Large intestine (tissue), 3 donors: ENCODE measurements around the gene SFSWAP. TPM values are rescaled to one million over a fixed set of nuclear protein-coding genes. Genes with fewer than 3 reads are reported as not detected.

Experiments used
- DNase-seq, 2 donors: peaks; one replicate each; pipeline versions ENCODE4 v3.0.0 to v3.0.0-alpha.2; 2013
- H3K27ac ChIP-seq: one replicate; pipeline ENCODE4 v1.5.1; 2013; ENCODE audit warnings: low read length
- H3K27me3 ChIP-seq: 2 replicates; pipeline ENCODE4 v1.6.1; 2013; ENCODE audit warnings: low read length; ENCODE audit not compliant: control insufficient read depth, insufficient read depth
- H3K36me3 ChIP-seq: 2 replicates; pipeline ENCODE4 v1.6.1; 2013; ENCODE audit warnings: low read length; ENCODE audit not compliant: control insufficient read depth, insufficient read depth
- H3K4me1 ChIP-seq: one replicate; pipeline ENCODE4 v1.6.1; 2013; ENCODE audit warnings: low read length; ENCODE audit not compliant: control insufficient read depth, insufficient read depth
- H3K4me3 ChIP-seq: one replicate; pipeline ENCODE4 v1.5.1; 2013; ENCODE audit warnings: low read length
- H3K9me3 ChIP-seq: one replicate; pipeline ENCODE4 v1.6.1; 2013; ENCODE audit warnings: mild to moderate bottlenecking, low read depth, low read length, moderate library complexity; ENCODE audit not compliant: control insufficient read depth
- whole genome bisulfite sequencing: methylation state at CpG from one replicate; pipeline ENCODE4 v1.1.5; 2013; ENCODE audit warnings: low lambda C conversion rate; ENCODE audit not compliant: insufficient coverage; 5-methylcytosine and 5-hydroxymethylcytosine counted together
- polyA plus RNA-seq: library from polyadenylated mRNA; unstranded; fragments of 120-200 nt; gene quantifications from one replicate; pipeline ENCODE4 v1.2.1, GENCODE V29; 2013

Gene SFSWAP
- polyA plus RNA-seq, 1 donor: 37.2 TPM

DNA sequence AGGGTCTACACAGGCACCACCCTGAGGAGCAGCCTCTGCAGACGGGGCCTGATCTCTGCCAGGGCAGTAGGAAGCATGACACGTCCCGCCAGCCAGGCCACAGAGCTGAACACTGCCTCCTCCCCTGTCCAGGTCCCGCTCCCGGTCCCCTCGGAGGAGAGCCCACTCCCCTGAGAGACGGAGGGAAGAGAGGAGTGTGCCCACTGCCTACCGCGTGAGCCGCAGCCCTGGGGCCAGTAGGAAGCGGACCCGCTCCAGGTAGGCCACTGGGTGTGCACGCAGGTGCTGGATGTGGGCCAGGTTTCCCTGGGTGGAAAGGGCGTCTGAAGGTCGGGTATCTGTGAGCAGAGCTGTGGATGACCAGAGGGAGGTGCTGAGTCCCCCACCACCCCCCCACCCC, 75.4 kb downstream of the SFSWAP start:
- WGBS: no CpG with 5 or more reads among the region's 15 CpGs
- H3K9me3 ChIP-seq: no peaks in the 10 kb centered on the region
- H3K27me3 ChIP-seq: no peaks in the 10 kb centered on the region
- H3K4me1 ChIP-seq: no peaks in the 10 kb centered on the region
- H3K36me3 ChIP-seq: peaks cover 72% of the 10 kb centered on the region
- H3K27ac ChIP-seq: no peak overlapping the region
- DNase-seq: no peak
- no peak overlapping the region for H3K4me3 ChIP-seq

DNA sequence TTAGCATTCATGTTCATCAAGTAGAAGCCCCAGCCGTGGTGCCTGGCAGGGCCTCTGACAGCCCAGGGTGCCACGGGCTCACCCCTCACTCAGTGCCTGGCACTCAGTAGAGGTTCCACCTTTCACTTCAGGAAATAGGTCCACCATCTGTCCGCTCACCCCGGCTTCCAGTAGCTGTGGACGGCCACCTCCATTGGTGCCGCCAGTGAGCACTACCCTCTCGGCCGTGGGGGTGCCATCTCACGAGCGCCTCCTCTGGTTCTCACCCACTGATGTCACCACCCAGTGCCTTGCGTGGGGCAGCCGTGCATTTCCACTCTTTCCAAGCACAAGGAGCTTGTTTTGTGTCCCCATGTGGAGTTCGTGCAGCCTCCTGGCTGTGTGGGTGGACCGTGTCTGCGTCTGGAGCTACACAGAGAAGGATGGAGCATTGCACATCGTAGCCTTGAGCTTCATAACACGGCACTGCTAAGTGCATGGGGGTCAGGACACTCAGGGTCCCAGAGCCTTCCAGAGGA, 76.3 kb downstream of the SFSWAP start:
- Histone ChIP-seq H3K4me3 (no peak overlapping the region), H3K27me3 (no peaks in the 10 kb centered on the region), H3K9me3 (no peaks in the 10 kb centered on the region), H3K36me3 (peaks cover 70% of the 10 kb centered on the region), H3K27ac (no peak overlapping the region), H3K4me1 (no peaks in the 10 kb centered on the region)
- no CpG with 5 or more reads among the region's 17 CpGs for WGBS
- no peak for DNase-seq

DNA sequence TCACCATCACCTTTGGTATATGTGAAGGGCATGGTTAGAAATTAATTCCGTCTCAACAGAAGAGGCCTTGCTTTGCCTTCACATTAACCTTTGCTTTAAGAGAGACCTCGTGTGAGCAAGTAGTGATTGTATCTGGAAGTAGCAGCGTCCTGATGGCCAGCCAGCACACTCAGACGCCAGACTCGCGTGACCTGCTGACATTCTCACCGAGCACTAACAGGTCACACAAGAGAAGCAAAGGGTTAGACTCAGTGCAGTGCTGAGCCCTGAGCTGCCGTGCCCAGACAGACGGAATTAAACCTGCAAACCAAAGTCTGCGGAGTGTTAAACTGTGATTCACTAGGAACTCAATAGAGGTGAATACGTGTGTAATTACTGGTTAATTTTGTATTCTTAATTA, 77.2 kb downstream of the SFSWAP start:
- H3K9me3 ChIP-seq: no peaks in the 10 kb centered on the region
- no peak for DNase-seq
- 100% methylated on average over 1 of the region's 11 CpGs for WGBS
- H3K27ac ChIP-seq: no peak overlapping the region
- no peaks in the 10 kb centered on the region for H3K27me3 ChIP-seq
- H3K4me3 ChIP-seq: no peak overlapping the region
- no peaks in the 10 kb centered on the region for H3K4me1 ChIP-seq
- peaks cover 66% of the 10 kb centered on the region for H3K36me3 ChIP-seq

DNA sequence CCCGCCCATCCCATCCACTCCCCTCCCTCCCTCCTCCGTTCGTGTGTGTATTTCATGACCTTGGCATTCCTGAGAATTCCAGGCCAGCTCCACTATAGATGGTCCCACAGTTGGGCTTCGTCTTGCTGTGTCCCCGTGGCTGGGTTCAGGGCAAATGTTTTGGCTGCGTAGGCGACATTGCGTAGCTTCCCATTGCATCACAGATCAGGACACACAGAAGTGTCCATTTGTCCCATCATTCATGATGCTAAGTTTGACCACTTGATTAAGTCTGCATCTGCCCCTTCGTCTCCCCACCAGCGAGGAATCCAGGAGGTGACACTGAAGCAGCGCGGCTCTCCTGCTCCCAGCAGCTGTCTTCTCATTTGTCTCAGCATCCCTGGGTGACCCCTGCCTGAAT, 78.7 kb downstream of the SFSWAP start:
- WGBS: 100% methylated on average over 3 of the region's 12 CpGs

DNA sequence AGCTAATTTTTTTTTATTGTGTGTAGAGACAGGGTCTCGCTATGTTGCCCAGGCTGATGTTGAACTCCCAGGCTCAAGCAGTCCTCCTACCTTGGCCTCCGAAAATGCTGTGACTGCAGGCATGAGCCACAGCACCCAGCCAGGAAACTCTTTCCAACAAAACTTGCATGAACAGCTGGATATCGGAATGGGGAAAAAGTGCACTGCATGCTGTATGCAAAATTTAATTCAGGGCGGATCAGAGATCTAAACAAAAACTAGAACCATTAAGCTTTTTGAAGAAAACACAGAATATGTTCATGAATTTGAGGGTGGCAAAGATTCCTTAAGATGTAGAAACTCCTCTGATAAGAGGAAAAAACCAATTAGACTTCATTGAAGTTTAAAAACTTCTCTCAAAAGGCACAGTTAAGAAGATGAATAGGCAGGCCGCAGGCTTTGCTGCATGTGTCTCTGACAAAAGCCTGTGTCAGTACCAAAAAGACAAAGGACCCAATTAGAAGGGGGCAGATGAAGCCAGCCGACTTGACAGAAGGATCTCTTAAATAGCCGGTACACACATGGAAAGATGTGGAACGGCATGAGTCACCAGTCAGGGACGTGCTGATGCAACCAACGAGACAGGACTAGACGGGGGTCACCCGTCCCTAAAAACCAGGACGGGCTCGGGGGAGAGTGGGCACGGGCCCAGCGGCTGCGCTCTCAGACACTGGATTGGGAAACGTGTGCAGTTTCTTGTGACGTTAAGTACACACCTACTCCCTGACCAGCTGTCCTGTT, 82.5 kb downstream of the SFSWAP start:
- no peak overlapping the region for H3K27ac ChIP-seq
- no peaks in the 10 kb centered on the region for H3K9me3 ChIP-seq
- no peak for DNase-seq
- 90% methylated on average over 2 of the region's 19 CpGs for WGBS
- no peaks in the 10 kb centered on the region for H3K4me1 ChIP-seq
- no peaks in the 10 kb centered on the region for H3K27me3 ChIP-seq
- H3K4me3 ChIP-seq: no peak overlapping the region
- peaks cover 61% of the 10 kb centered on the region for H3K36me3 ChIP-seq

More for the DNA sequence above, 78.7 kb downstream of the SFSWAP start:
- Histone ChIP-seq H3K27me3 (no peaks in the 10 kb centered on the region), H3K36me3 (peaks cover 73% of the 10 kb centered on the region), H3K4me3 (no peak overlapping the region), H3K27ac (no peak overlapping the region), H3K9me3 (no peaks in the 10 kb centered on the region), H3K4me1 (no peaks in the 10 kb centered on the region)
- DNase-seq: no peak

DNA sequence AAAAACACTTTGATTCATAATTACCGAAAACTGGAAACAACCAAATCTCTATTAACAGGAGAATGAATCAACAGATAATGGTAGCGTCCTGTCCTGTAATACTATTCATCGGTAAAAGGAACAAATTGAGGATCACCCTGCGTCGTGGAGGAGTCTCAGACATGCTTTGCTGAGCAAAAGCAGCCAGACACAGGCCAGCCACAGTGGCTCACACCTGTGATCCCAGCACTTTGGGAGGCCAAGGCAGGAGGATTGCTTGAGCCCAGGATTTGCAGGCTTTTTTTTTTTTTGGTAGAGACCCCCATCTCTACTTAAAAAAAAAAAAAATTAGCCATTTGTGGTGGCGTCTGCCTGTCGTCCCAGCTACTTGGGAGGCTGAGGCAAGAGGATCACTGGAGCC, 83.2 kb downstream of the SFSWAP start:
- 100% methylated on average over 1 of the region's 7 CpGs for WGBS
- H3K27me3 ChIP-seq: no peaks in the 10 kb centered on the region
- no peak overlapping the region for H3K27ac ChIP-seq
- no peaks in the 10 kb centered on the region for H3K9me3 ChIP-seq
- H3K4me3 ChIP-seq: no peak overlapping the region
- H3K4me1 ChIP-seq: no peaks in the 10 kb centered on the region
- DNase-seq: no peak
- H3K36me3 ChIP-seq: peaks cover 59% of the 10 kb centered on the region

DNA sequence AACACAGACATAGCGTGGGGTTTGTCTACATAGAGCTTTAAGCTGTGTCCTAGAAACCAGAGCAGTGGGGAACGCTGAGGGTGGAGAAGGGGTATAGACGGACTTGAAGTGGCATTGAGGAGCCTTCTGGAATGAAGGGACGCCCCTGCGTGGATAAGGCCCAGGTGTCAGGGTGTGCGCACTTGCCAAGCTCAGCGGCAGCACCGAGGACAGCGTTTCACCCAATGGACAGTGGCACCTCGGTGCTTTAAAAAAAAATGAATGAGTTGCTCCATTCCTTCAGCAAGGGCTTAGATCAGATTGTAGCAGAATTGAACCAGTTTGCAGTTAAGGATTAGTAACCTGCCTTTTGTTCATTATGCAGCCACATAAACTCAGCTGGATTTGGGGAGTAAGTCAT, 83.7 kb downstream of the SFSWAP start:
- Histone ChIP-seq H3K4me1 (no peaks in the 10 kb centered on the region), H3K27ac (no peak overlapping the region), H3K4me3 (no peak overlapping the region), H3K36me3 (peaks cover 59% of the 10 kb centered on the region), H3K27me3 (no peaks in the 10 kb centered on the region), H3K9me3 (no peaks in the 10 kb centered on the region)
- DNase-seq: no peak
- no CpG with 5 or more reads among the region's 10 CpGs for WGBS

DNA sequence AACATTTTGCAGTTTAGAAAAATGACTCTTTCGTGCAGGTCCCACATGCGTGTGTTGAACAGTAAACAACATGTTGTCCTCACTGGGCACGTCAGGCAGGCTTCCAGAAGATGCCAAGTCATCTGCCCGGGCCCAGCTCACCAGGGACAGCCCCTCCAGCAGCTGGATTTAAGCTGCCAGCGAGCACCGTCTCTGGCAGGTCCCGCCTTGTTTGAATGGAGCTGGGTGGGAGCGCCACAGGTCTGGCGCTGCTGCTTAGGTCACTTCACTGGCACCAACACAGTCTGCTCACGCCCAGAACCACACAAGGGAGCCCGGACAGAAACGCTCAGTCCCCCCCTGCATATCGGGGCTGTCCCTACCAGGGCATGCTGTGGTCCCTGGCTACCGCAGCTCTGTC, 84.2 kb downstream of the SFSWAP start:
- H3K27me3 ChIP-seq: no peaks in the 10 kb centered on the region
- H3K9me3 ChIP-seq: no peaks in the 10 kb centered on the region
- H3K36me3 ChIP-seq: peaks cover 59% of the 10 kb centered on the region
- DNase-seq: no peak
- H3K4me3 ChIP-seq: no peak overlapping the region
- no peaks in the 10 kb centered on the region for H3K4me1 ChIP-seq
- WGBS: no CpG with 5 or more reads among the region's 14 CpGs
- H3K27ac ChIP-seq: no peak overlapping the region

DNA sequence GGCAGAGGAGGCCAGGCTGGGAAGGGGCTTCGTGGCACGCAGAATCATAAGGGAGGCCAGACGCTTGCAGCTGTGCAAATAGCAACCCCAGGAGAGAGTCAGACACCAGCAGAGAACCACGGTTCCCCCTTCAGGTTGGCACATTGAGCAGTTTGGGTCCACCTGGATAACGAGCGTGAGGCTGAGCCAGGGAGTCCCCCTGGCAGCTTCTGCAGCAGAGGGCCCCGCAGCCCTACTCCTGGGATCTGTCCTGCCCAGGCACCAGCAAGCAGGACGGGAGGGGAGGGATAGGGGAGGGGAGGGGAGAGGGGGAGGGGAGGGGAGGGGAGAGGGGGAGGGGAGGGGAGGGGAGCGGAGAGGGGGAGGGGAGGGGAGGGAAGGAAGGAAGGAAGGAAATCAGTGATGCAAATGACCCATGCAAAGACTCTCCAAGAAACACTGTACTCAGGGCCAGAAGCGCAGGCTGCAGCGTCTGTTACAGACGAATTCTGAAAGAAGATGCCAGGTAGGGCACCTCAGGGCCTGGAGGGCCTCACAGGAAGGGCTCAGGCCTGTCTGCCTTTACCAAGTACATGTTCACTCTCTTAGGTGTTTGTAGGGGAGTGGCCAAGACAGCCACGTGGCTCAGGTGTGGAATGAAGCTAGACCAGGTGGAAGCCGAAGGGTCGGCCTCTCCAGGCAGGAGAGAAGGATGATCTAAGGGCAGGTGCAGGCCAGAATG, 85.0 kb downstream of the SFSWAP start:
- peak in 1 of 2 donors; percentile 22 for DNase-seq
- H3K4me1 ChIP-seq: no peaks in the 10 kb centered on the region
- H3K27me3 ChIP-seq: no peaks in the 10 kb centered on the region
- no peak overlapping the region for H3K27ac ChIP-seq
- WGBS: no CpG with 5 or more reads among the region's 15 CpGs
- H3K36me3 ChIP-seq: peaks cover 54% of the 10 kb centered on the region
- H3K4me3 ChIP-seq: no peak overlapping the region
- H3K9me3 ChIP-seq: no peaks in the 10 kb centered on the region

DNA sequence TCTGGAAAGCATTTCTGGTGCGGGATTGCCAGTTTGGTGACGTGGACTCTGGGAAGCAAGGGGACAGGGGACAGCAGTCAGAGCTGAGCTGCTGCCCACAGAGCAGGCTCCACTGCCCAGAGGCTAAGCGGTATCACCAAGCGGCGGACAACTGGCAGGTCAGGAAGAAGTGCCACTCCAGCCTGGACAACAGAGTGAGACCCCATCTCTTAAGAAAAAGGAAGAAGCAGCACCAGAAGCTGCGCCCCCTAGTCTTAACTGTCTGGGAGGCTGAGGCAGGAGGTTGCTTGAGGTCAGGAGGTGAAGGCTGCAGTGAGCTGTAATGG, 85.5 kb downstream of the SFSWAP start:
- DNase-seq: no peak

More for the DNA sequence above, 85.5 kb downstream of the SFSWAP start:
- Histone ChIP-seq H3K27me3 (no peaks in the 10 kb centered on the region), H3K27ac (no peak overlapping the region), H3K36me3 (peaks cover 53% of the 10 kb centered on the region), H3K4me1 (no peaks in the 10 kb centered on the region), H3K9me3 (peaks cover 1% of the 10 kb centered on the region), H3K4me3 (no peak overlapping the region)
- no CpG with 5 or more reads among the region's 6 CpGs for WGBS
